GM23248 (cell line): Measurements from ENCODE around the gene POU2F1.

Experiments
- EZH2 ChIP-seq: fragments of 200-600 bp; sonication (generic); IDR thresholded peaks from 2 replicates; pipeline ENCODE4 v1.6.1; 2018; ENCODE audit warnings: antibody characterized with exemption, mild to moderate bottlenecking; ENCODE audit not compliant: insufficient read depth, poor library complexity, severe bottlenecking
- EZH2phosphoT487 ChIP-seq: fragments of 200-600 bp; sonication (generic); IDR thresholded peaks from 2 replicates; pipeline ENCODE4 v1.6.1; 2018; ENCODE audit warnings: antibody characterized with exemption, moderate library complexity, mild to moderate bottlenecking, low read depth; ENCODE audit not compliant: insufficient read depth

DNA sequence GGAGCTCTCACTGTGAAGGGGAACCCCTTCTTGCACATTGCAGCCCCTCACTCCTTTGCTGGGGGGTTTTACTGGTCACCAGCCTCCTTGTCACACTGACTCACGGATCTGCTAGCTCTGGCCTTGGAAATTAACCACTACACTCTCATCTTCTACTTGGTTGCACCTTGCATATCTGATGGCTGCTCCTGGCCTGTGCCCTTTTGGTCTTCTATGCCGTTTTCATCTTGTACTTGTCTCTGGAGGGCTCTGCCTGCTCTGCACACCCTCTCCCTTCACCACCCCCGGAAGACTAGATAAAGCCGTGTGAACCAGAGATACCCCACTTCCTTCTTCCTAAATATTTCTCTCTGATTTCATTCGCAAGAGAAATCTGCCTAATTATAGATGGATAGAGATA is 253.1 kb downstream of the POU2F1 start:
- no peak for TF ChIP-seq EZH2phosphoT487
- TF ChIP-seq EZH2: no peak
